A673 (cell line): ENCODE data around the gene CHCHD6. TPM values are rescaled to one million over a fixed set of nuclear protein-coding genes. Genes with fewer than 3 reads are reported as not detected.
A peak's percentile ranks its signal among the peaks of the same experiment; 100 is the strongest.

Experiments
- BruUV-seq: library from RNA; stranded (reverse); fragments of 400-500 nt; replicated peaks from 2 replicates; lab custom pipeline; 2021; lab: Mats Ljungman, UMichigan
- CTCF ChIA-PET: fragments of 300-600 bp; sonication (Branson Sonifier 250); formaldehyde crosslinking; loops from one replicate; lab custom pipeline; 2022; ENCODE audit warnings: antibody characterized with exemption; lab: Charles Lee
- POLR2A ChIA-PET: fragments of 300-600 bp; sonication (Branson Sonifier 250); formaldehyde crosslinking; loops from one replicate; lab custom pipeline; 2022; ENCODE audit warnings: antibody characterized with exemption; ENCODE audit not compliant: low non-redundant PET; lab: Charles Lee
- DNase-seq: peaks from one replicate; pipeline ENCODE4 v3.0.0-alpha.2; 2015; ENCODE audit warnings: low spot score
- H3K27ac ChIP-seq: fragments of 200-600 bp; sonication (generic); 2 replicates; pipeline ENCODE4 v1.5.1; 2016; ENCODE audit warnings: mixed run types, low read depth, mild to moderate bottlenecking, mixed read lengths, antibody characterized with exemption, low read length; ENCODE audit not compliant: poor library complexity, severe bottlenecking
- H3K27me3 ChIP-seq: fragments of 200-600 bp; sonication (generic); replicated peaks from 2 replicates; pipeline ENCODE4 v1.6.1; 2017; ENCODE audit warnings: mixed run types, low read depth, mild to moderate bottlenecking, mixed read lengths, antibody characterized with exemption, low read length; ENCODE audit not compliant: insufficient read depth, poor library complexity
- H3K36me3 ChIP-seq: fragments of 200-600 bp; sonication (generic); 2 replicates; pipeline ENCODE4 v1.6.1; 2016; ENCODE audit warnings: mixed run types, mild to moderate bottlenecking, mixed read lengths, antibody characterized with exemption, low read length; ENCODE audit not compliant: insufficient read depth, poor library complexity, severe bottlenecking
- H3K4me1 ChIP-seq: fragments of 200-600 bp; sonication (generic); 2 replicates; pipeline ENCODE4 v1.6.1; 2017; ENCODE audit warnings: mixed run types, mild to moderate bottlenecking, mixed read lengths, antibody characterized with exemption, low read length; ENCODE audit not compliant: insufficient read depth, poor library complexity, severe bottlenecking
- H3K4me3 ChIP-seq: fragments of 200-600 bp; sonication (generic); 2 replicates; pipeline ENCODE4 v1.5.1; 2016; ENCODE audit warnings: low read depth, mixed run types, mild to moderate bottlenecking, mixed read lengths, low read length; ENCODE audit not compliant: poor library complexity, severe bottlenecking
- H3K9me3 ChIP-seq: fragments of 200-600 bp; sonication (generic); 2 replicates; pipeline ENCODE4 v1.6.1; 2016; ENCODE audit warnings: mixed run types, low read depth, mild to moderate bottlenecking, mixed read lengths, antibody characterized with exemption, low read length; ENCODE audit not compliant: poor library complexity, severe bottlenecking
- CTCF ChIP-seq: fragments of 300-800, 200-600 bp; sonication (generic); conservative IDR thresholded peaks from 2 replicates; pipeline ENCODE4 v1.5.1; 2017; ENCODE audit warnings: low read depth, mild to moderate bottlenecking, antibody characterized with exemption, low read length, moderate library complexity, mixed read lengths
- EZH2 ChIP-seq: fragments of 200-600 bp; sonication (generic); IDR thresholded peaks from 2 replicates; pipeline ENCODE4 v1.6.1; 2017; ENCODE audit warnings: borderline replicate concordance, low read depth, mild to moderate bottlenecking, mixed read lengths, antibody characterized with exemption, low read length; ENCODE audit not compliant: poor library complexity, severe bottlenecking
- intact Hi-C: fragments of 100-400 bp; cut with micrococcal nuclease; formaldehyde crosslinking; loops from one replicate; pipeline ENCODE4 v1.10.0; 2022; ENCODE audit not compliant: unreplicated experiment
- total RNA-seq: library from RNA; stranded (reverse); gene quantifications from 2 replicates; pipeline ENCODE4 v1.2.3, GENCODE V29; 2021

CHCHD6 gene
- total RNA-seq, 1 experiment from 2014 or later: 23.3 TPM

GRCh38 chr3:126938520-126939337 lies 234.7 kb downstream of the CHCHD6 start:
- H3K27me3 ChIP-seq: no peaks in the 10 kb centered on the region
- H3K4me1 ChIP-seq: no peaks in the 10 kb centered on the region
- POLR2A ChIA-PET: no interaction called here
- BruUV-seq: no TSS peak
- DNase-seq: no peak
- TF ChIP-seq CTCF (no peak), EZH2 (no peak)
- no peak overlapping the region for H3K4me3 ChIP-seq
- no peak overlapping the region for H3K27ac ChIP-seq
- H3K9me3 ChIP-seq: no peaks in the 10 kb centered on the region
- CTCF ChIA-PET: no interaction called here
- H3K36me3 ChIP-seq: no peaks in the 10 kb centered on the region
- intact Hi-C loops: no loop called here

GRCh38 chr3:126939338-126939718 lies 235.3 kb downstream of the CHCHD6 start:
- DNase-seq: no peak
- H3K4me1 ChIP-seq: no peaks in the 10 kb centered on the region
- intact Hi-C loops: no loop called here
- no TSS peak for BruUV-seq
- no peaks in the 10 kb centered on the region for H3K27me3 ChIP-seq
- no peak overlapping the region for H3K4me3 ChIP-seq
- H3K27ac ChIP-seq: no peak overlapping the region
- POLR2A ChIA-PET: no interaction called here
- H3K36me3 ChIP-seq: no peaks in the 10 kb centered on the region
- H3K9me3 ChIP-seq: no peaks in the 10 kb centered on the region
- TF ChIP-seq EZH2: no peak
- peak; percentile 46 for TF ChIP-seq CTCF
- CTCF ChIA-PET: no interaction called here

GRCh38 chr3:126939733-126940132 lies 235.7 kb downstream of the CHCHD6 start:
- no peak for DNase-seq
- H3K36me3 ChIP-seq: no peaks in the 10 kb centered on the region
- ChIA-PET POLR2A (no interaction called here), CTCF (no interaction called here)
- no peaks in the 10 kb centered on the region for H3K4me1 ChIP-seq
- no peak for TF ChIP-seq CTCF
- TF ChIP-seq EZH2: no peak
- no peak overlapping the region for H3K27ac ChIP-seq
- intact Hi-C loops: no loop called here
- H3K9me3 ChIP-seq: no peaks in the 10 kb centered on the region
- BruUV-seq: no TSS peak
- no peaks in the 10 kb centered on the region for H3K27me3 ChIP-seq
- H3K4me3 ChIP-seq: no peak overlapping the region
